Prostate gland (tissue), 2 donors: Measurements from ENCODE around the gene TRPV3.

Source experiments
- CTCF ChIP-seq, 4 experiments: fragments of 200-600 bp in 2 of 4; fragments of 450-650 bp in 2 of 4; sonication (generic) in 2 of 4; IDR thresholded peaks; 1 replicate in 3 of 4; 2 replicates in 1 of 4; pipeline ENCODE4 v1.5.1; 2016 to 2019; ENCODE audit warnings: antibody characterized with exemption in 4 of 4, mild to moderate bottlenecking in 2 of 4, moderate library complexity in 2 of 4
- POLR2A ChIP-seq: fragments of 450-650 bp; IDR thresholded peaks from one replicate; pipeline ENCODE4 v1.6.1; 2016; ENCODE audit warnings: antibody characterized with exemption, mild to moderate bottlenecking

GRCh38 chr17:3603870-3604259, 46.3 kb upstream of the TRPV3 start:
- TF ChIP-seq POLR2A (no peak), CTCF (IDR thresholded peaks at IDR 0.05) (no peak)
